Activated CD8-positive, alpha-beta T cell treated with anti-CD3 and anti-CD28 coated beads for 36 hours (primary cell): ENCODE results near the gene CNTLN. TPM values are rescaled to one million over a fixed set of nuclear protein-coding genes. Genes with fewer than 3 reads are reported as not detected.
"Not testable (repeated sequence)": the region's sequence is repeated elsewhere in the genome, so short reads cannot be mapped to it uniquely, and the experiment has no call there.

Source experiments
- ATAC-seq: fragments of 200-7000 bp; cut with Tn5 transposase; one replicate; pipeline ENCODE4 v1.10.0; 2021; ENCODE audit warnings: mild to moderate bottlenecking, moderate library complexity
- CTCF ChIA-PET: fragments of 350-600 bp; sonication (Branson Sonifier 250); formaldehyde crosslinking; loops from one replicate; lab custom pipeline; 2021; ENCODE audit warnings: antibody characterized with exemption; lab: Charles Lee
- POLR2A ChIA-PET: fragments of 350-600 bp; sonication (Branson Sonifier 250); formaldehyde crosslinking; loops from one replicate; lab custom pipeline; 2021; ENCODE audit warnings: antibody characterized with exemption; lab: Charles Lee
- DNase-seq: peaks from one replicate; pipeline ENCODE4 v3.0.0-alpha.2; 2020
- H3K27ac Mint-ChIP-seq: one replicate; pipeline ENCODE4 v1.8.0; 2021; ENCODE audit warnings: mild to moderate bottlenecking, mixed read lengths
- H3K27me3 Mint-ChIP-seq: one replicate; pipeline ENCODE4 v1.8.0; 2021; ENCODE audit warnings: mixed read lengths
- H3K36me3 Mint-ChIP-seq: one replicate; pipeline ENCODE4 v1.8.0; 2021; ENCODE audit warnings: low read depth, mixed read lengths
- H3K4me1 Mint-ChIP-seq: one replicate; pipeline ENCODE4 v1.8.0; 2021; ENCODE audit warnings: low read depth, mixed read lengths
- H3K4me3 Mint-ChIP-seq: one replicate; pipeline ENCODE4 v1.8.0; 2021; ENCODE audit warnings: mild to moderate bottlenecking, moderate library complexity, mixed read lengths
- H3K9me3 Mint-ChIP-seq: one replicate; pipeline ENCODE4 v1.8.0; 2021; ENCODE audit warnings: mixed read lengths
- CTCF ChIP-seq: fragments of 200-600 bp; IDR thresholded peaks from one replicate; pipeline ENCODE4 v1.8.0; 2022; ENCODE audit warnings: antibody characterized with exemption, mild to moderate bottlenecking
- intact Hi-C: fragments of 100-400 bp; cut with micrococcal nuclease; formaldehyde crosslinking; loops from one replicate; pipeline ENCODE4 v1.10.0; 2022
- total RNA-seq, 2 experiments: library from RNA; stranded (reverse); gene quantifications; one replicate each; pipeline ENCODE4 v1.2.3, GENCODE V29; 2021

The CNTLN gene
- total RNA-seq, 2 experiments from 2014 or later = 0.40 to 0.43 TPM

DNA sequence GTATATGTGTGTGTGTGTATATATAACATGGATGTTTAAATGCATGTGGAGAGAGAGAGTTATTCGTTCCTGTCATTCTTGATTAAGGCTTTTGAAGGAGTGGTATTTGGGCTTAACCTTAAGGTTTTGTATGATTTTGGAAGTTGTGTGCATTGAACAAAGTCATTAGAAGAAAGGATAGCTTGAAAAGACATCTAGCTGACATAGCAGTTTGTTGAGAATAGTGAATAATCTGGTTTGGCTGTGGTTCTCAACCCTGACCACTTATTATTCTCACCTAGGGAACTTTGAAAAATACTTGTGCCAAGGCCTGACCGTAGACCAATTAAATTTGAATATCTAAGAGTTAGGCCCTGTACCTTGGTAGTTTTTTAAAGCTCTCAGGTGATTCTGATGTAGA is 303.0 kb downstream of the CNTLN start:
- ChIA-PET CTCF (no interaction called here), POLR2A (no interaction called here)
- DNase-seq (no peak), ATAC-seq (no peak)
- intact Hi-C loops = no loop called here
- TF ChIP-seq CTCF = no peak
- Mint-ChIP-seq H3K9me3 (peaks cover 8% of the 10 kb centered on the region), H3K4me1 (no peaks in the 10 kb centered on the region), H3K27me3 (no peaks in the 10 kb centered on the region), H3K4me3 (no peak overlapping the region), H3K27ac (no peak overlapping the region), H3K36me3 (no peaks in the 10 kb centered on the region)

GRCh38 chr9:17445126-17445525 is 310.3 kb downstream of the CNTLN start:
- CTCF ChIA-PET, ATAC-seq, intact Hi-C loops: not testable (repeated sequence)

GRCh38 chr9:17453751-17454150 is 318.9 kb downstream of the CNTLN start:
- CTCF ChIA-PET = no interaction called here
- TF ChIP-seq CTCF = no peak
- H3K27ac Mint-ChIP-seq = no peak overlapping the region
- POLR2A ChIA-PET = no interaction called here
- no peaks in the 10 kb centered on the region for H3K36me3 Mint-ChIP-seq
- no peaks in the 10 kb centered on the region for H3K4me1 Mint-ChIP-seq
- H3K9me3 Mint-ChIP-seq = no peaks in the 10 kb centered on the region
- intact Hi-C loops = no loop called here
- no peak overlapping the region for H3K4me3 Mint-ChIP-seq
- DNase-seq (no peak), ATAC-seq (no peak)
- H3K27me3 Mint-ChIP-seq = no peaks in the 10 kb centered on the region

More at GRCh38 chr9:17445126-17445525, 310.3 kb downstream of the CNTLN start:
- H3K4me1 Mint-ChIP-seq, H3K4me3 Mint-ChIP-seq, H3K27ac Mint-ChIP-seq, DNase-seq, POLR2A ChIA-PET, H3K9me3 Mint-ChIP-seq, H3K27me3 Mint-ChIP-seq, H3K36me3 Mint-ChIP-seq: not testable (repeated sequence)

DNA sequence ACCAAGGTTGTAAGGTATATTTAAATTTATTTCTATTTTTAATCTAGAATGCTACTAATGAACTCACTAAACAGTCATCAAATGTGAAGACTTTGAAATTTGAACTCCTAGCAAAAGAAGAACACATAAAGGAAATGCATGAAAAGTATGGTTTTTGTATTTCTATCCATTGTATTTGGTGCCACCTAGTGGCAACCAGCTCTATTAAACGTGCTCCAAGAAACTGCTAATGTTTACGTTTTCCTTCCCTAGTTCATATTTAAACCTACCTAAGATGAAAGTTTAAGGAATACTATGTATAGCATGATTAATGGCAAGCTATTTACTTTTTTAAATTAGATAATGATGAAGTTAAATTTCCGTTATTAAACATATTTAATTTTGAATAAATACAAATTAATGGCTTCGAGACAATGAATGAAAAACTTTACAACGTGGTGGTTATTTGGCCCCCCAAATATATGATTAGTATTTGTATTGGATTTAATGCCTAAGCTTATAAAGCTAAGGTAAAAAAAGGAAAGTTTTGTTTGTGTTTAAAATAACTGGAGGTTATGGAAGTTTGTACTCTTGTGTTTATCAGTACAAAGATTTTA is 328.1 kb downstream of the CNTLN start:
- ChIA-PET POLR2A (no interaction called here), CTCF (interaction anchor here (0.7 to 2.2 kb wide), 9 partner anchors 8 to 420 kb away, joined by 3 to 12 read pairs (median 4); no protein-coding TSS in a partner anchor)
- peak; percentile 80 for TF ChIP-seq CTCF
- no peaks in the 10 kb centered on the region for H3K36me3 Mint-ChIP-seq
- no peak for ATAC-seq
- no peaks in the 10 kb centered on the region for H3K27me3 Mint-ChIP-seq
- H3K9me3 Mint-ChIP-seq = no peaks in the 10 kb centered on the region
- DNase-seq = peak; percentile 35
- no peaks in the 10 kb centered on the region for H3K4me1 Mint-ChIP-seq
- no peak overlapping the region for H3K27ac Mint-ChIP-seq
- intact Hi-C loops = loop anchor here (5.0 kb wide), 2 partner anchors 346 to 401 kb away; no protein-coding TSS in a partner anchor
- H3K4me3 Mint-ChIP-seq = no peak overlapping the region

GRCh38 chr9:17470036-17470813 is 335.4 kb downstream of the CNTLN start:
- Mint-ChIP-seq H3K36me3 (no peaks in the 10 kb centered on the region), H3K27ac (no peak overlapping the region), H3K27me3 (no peaks in the 10 kb centered on the region), H3K4me1 (no peaks in the 10 kb centered on the region), H3K9me3 (no peaks in the 10 kb centered on the region), H3K4me3 (no peak overlapping the region)
- ATAC-seq = no peak
- ChIA-PET POLR2A (no interaction called here), CTCF (no interaction called here)
- TF ChIP-seq CTCF = no peak
- DNase-seq = no peak
- intact Hi-C loops = no loop called here
